GM19397 (cell line): ENCODE measurements around the gene ZNF423.

ENCODE experiments used
- ATAC-seq: cut with Tn5 transposase; IDR thresholded peaks from one replicate; pipeline ENCODE4 v1.9.1; 2021; ENCODE audit warnings: mild to moderate bottlenecking, moderate library complexity; ENCODE audit not compliant: unreplicated experiment

Gene ZNF423

GRCh38 chr16:49674990-49675389 is 180.9 kb downstream of the ZNF423 start:
- ATAC-seq: no peak

DNA sequence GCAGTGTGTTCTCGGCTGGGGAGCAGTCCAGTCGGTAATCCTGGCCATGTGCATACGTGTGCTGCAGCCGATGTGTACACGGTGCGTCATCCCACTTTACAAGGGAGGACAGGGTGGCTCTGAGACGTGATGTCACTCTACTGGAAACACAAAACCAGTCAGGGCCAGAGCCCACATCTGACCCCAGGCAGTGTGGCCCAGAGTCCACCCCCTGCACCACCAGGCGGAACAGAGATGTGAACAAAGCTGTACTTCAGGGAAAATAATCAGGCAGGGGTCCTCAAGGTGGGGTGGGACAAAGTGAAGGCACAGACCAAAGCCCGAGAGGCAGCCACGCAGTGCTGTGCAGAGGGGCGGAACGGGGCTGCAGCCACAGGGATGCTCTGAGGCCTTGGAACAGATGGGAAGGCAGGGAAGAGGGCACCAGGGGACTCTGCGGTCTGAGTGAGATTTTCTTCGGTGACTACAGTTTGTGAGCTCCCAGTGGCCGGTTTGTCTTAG is 181.5 kb downstream of the ZNF423 start:
- ATAC-seq: no peak

GRCh38 chr16:49673442-49673841 is 182.5 kb downstream of the ZNF423 start:
- no peak for ATAC-seq

DNA sequence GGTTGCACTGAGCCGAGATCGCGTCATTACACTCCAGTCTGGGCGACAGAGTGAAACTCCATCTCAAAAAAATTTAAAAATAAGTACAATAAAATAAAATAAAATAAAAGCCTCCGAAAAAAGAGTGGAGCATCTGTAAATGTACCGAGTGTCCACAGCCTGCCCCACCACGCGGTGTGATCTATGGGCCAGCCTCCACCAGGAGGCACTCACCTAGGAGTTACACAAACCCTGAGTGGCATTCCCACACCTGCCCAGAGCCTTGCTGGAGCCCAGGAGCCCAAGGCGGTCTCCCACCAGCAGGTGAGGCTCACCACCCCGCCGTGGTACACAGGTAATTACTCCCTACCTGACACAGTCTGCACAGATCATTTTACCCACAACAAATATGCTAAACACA is 183.2 kb downstream of the ZNF423 start:
- no peak for ATAC-seq

GRCh38 chr16:49671333-49671732 is 184.6 kb downstream of the ZNF423 start:
- no peak for ATAC-seq

- ATAC-seq: no peak
Observed at GRCh38 chr16:49670627-49671026, 185.3 kb downstream of the ZNF423 start.

- ATAC-seq: no peak
Observed at GRCh38 chr16:49665482-49666230, 190.3 kb downstream of the ZNF423 start.

- no peak for ATAC-seq
Observed at GRCh38 chr16:49664221-49665215, 191.4 kb downstream of the ZNF423 start.

DNA sequence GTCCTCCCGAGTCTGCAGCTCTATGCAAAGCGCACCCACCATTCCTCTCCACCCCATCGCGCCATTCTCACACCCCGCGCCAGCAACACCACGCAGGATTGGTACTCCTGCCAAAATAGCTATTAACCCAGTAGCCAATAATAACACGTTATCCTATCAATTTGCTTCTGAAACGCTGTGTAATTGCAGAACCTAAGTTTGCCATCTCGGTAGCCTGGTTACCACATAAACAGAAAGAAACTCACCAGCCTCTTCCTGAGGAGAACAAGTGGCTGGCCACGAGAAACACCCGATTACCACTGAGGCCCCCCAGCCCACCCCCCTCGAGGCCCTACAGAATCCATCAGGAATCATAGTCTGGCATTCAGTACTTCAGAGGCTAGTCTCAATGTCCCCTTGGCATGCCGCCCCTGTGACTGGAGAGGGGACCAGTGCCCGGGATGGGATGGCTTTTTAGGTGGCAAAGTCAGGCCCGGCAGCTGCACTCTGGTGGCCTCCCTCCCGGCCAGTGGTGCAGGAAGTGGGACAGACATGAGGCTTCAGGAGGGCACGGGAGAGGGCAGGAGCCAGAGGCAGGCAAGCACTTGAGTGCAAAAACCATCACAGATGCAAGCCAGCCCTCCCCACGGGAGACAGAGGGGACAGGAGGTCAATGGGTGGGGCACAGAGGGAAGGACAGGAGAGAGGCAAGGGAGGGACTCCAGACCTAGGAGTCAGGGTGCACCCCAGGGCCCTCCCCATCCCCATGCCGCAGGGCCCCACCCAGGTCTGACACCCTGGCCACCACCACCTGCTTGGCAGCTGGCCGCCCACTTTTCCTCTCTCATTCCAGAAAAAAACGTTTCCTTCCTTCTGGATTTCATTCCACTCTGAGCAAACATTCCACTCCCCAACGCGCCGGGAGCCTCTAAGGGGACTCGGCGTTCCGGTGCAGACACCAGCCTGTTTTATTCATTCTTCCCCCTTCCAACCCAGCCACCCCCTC is 192.5 kb downstream of the ZNF423 start:
- no peak for ATAC-seq

DNA sequence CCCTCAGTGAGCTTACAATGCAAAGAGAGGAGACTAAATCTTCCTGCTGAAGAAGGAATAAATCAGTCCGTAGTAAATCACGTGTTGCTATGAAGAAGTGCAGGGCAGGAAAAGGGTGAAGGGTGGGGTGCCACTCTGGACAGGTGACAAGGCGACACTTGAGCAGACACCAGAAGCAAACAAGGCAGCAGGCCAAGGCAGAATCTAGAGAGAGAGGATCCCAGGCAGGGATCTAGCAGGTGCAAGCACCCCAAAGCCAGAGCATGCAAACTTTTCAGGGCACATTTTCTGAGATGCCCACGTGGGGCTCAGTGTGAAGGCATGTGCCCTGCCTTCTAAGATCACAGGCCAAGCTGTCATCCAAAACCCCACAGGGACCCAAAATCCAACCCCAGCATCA is 193.3 kb downstream of the ZNF423 start:
- no peak for ATAC-seq

DNA sequence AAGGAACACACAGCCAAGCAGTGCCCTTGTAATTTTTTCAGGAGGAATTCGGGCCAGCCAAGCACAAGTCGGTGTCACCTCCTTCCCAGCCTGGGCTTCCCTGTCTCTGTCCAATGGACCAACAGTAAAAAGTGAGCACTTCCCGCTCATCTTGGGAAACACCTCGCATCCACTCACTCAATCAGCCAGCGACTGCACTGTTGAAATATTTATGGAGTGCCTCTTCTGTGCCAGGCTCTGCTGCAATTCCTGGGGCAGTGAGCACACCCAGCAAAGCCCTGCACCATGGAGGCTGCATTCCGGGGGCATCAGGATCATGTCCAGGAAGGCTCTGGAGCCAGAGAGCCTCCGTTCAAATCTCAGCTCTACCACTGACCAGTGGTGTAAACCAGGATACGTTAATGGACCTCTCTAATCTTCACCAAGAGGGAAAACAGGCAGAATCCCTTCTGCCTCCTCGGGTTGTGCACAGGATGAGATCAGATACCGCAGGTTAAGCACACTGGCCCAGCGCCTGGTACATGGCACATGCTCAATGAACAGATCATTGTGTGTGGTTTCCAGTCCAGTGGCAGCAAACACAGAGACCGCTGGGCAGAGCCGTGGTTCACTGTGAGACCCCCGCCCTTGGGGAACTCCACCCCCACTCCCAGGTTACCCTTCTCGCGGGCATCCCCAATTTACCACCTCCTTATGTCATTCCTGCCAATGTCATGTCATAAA is 194.3 kb downstream of the ZNF423 start:
- ATAC-seq: no peak

DNA sequence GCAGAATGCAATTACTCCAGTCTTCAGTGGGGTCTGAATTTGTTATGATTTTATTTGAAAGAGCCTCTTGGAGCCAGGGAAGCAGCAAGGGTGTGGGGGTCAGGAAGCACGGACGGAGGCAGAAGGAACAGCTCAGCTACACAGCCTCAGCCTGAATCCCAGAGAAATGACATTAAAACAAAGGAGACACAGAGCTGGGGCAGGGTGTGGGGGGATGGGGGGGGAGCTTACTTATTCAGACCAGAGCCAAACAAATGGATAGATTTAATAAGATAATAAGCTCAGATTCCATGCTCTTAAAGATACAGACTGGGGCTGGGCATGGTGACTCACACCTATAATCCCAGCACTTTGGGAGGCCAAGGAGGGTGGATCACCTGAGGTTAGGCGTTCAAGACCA is 195.3 kb downstream of the ZNF423 start:
- no peak for ATAC-seq

DNA sequence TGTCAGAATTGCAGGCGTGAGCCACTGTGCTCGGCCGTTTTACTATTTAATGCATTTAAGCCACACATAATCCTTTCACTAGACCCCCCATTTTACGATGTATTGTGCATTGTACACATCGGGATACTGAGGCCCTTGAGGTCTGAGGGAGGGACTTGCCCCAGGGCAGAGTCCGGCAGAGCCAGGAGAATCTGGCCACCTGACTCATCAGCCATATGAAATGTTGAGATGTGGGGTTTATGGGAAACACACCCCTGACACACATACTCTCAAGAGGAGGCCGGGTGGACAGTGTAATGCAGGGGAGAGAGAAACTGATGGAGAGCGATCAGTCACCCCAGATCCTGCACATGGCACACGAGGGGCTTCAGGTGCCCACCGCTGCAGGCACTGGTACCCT is 196.6 kb downstream of the ZNF423 start:
- ATAC-seq: no peak

DNA sequence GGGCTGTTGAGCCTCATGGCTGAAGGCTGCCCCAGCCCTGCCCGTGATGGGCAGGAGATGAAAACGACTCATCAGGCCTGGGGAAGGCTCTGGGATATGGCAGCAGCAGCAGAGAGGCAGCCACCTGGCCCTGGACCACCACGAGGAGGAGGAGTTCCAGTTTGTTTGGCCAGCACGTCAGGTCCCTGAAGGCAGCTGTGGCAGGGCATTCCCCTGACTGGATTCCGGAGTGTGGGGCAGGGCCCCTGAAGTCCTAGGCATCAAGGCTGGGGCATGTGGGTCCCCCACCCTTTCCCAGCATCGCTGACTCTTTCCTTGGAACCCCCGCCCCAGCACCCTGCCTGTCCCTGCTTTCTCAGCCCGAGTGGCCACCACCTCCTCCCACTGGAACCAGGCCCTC is 197.4 kb downstream of the ZNF423 start:
- ATAC-seq: no peak

DNA sequence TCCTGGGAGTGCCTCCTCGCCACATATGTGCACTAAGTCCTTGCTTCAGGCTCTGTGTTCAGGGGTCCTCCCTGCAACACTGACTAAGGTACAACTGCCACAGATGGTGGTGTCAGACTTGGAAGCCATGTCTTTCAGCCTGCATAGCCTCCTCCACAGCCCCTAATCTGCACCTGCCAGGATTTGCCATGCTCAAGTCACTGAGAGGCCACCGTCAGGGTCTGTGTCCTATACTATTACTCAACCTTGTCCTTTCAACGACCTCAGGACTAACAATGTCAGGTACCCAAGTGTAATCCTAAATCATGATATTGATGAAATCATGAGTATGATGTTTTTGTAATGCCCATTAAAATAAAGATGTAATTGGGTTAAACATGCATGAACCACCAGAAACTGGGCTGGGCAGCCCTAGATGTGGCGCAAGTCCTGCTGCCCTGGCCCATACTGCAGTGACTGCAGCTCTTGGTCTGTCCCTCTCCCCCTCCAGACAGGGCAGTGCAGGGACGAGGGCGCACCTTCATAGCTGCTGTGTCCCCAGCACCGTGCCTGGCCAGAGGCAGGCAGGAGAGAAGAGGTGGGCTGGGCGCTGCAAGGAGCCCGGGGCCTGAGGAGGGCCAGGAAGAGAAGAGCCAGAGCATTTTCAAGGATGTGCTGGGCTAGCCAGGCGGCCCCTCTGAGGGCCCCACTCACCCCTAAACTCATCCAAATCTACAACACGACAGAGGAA is 198.0 kb downstream of the ZNF423 start:
- no peak for ATAC-seq

- no peak for ATAC-seq
Observed at GRCh38 chr16:49654425-49654824, 201.5 kb downstream of the ZNF423 start.

DNA sequence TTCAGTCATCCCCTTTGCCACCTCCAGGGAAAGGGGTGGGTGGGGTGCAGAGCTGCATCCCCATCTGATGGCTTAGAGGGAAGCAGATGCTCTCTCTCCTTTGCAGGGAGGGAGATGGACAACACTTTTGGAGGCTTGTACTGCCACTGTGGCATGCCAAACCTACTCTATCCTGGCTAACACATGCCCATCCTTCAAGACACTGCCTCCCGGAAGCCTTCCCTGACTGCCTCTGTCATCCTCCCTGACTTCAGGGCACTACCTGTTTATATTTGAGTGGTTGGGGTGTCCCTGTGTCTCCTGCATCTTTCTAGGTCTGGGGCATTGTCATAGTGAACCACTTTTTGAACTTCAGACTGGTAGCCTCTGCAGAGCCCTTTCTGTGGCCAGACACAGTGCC is 202.3 kb downstream of the ZNF423 start:
- ATAC-seq: no peak

DNA sequence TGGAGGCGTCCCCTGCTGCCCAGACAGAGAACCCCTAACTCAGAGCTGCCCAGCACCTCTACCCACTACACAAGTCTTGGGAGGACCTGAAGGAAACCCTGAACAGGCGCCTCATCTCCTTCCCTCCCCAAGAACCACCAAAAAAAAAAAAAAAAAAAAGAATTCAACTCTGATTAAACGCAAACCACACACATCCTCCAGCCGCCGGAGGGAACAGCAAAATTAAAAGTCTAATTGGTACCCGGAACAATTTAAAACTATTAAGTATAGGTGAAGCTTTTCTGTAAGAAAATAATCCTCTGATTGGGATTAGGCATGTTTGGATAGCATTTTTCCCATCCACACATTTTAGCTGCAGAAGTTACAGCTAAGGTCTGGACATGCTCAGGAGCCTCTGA is 202.7 kb downstream of the ZNF423 start:
- no peak for ATAC-seq

DNA sequence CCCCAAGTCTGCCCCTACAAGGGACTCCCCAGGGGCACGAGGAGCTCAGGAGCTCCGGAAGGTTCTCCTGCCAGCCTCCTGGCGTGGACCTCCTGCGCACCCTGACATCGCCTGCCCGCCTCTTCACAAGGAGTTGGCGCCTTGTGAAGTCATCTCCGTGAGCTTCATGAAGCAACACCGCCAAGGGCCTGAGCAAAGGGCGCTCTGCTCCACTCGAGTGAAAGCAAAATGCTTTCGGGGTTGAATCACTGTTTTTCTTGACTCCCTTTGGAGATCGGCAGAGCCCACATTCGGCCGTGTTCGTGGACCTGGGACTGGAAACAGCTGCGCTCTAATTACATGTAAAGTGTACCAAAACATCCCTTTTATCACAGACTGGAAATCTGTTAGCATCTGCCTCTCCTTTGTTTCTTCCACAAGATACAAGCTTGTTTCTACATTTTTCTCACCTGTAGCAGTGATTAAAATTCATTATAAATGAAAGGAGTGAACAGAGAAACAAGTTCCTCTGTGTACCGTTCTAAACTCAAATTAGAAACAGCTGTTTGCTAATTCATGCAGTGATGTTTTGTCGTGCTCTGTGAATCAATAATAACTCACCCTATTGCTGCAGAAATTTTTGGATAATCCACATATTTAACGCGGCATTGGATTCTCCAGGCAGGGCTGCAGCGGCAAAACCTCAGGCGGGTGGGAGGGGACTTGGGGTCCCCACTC is 203.3 kb downstream of the ZNF423 start:
- no peak for ATAC-seq
